PFSK-1 (cell line): ENCODE data around the gene VPS8.

Experiments used
- POLR2AphosphoS5 ChIP-seq: IDR thresholded peaks from 2 replicates; pipeline ENCODE4 v1.6.1; 2012; ENCODE audit warnings: low read depth, mild to moderate bottlenecking, control low read depth, low read length, moderate library complexity
- TAF1 ChIP-seq: IDR thresholded peaks from 2 replicates; pipeline ENCODE4 v1.6.1; 2012; ENCODE audit warnings: low read length, control low read depth, borderline replicate concordance; ENCODE audit not compliant: insufficient read depth

DNA sequence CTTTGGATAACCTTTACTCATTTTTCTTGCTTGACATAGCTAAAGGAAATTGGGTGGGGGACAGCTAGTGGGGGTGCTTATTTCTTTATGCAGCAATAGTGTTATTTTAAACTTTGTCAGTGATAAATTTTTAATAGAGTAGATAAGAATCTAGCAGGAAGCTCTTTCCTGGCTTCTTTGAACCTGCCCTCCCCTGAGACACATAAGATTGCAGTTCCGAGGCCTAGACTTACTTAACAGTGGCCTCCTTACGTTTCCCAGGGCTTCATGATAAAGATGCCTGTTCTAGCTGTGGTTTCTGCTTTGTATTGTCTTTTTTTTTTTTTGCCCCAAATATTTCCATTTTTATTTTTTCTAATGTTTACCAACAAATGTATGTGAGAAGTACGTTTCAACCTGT lies 170.1 kb downstream of the VPS8 start:
- TF ChIP-seq TAF1 (no peak), POLR2AphosphoS5 (no peak)
